DMS153 (cell line): ENCODE data around the gene FOXP1.

ENCODE experiments used
- DNase-seq: peaks from one replicate; lab custom pipeline; 2025; lab: John Stamatoyannopoulos, UW

FOXP1 gene

DNA sequence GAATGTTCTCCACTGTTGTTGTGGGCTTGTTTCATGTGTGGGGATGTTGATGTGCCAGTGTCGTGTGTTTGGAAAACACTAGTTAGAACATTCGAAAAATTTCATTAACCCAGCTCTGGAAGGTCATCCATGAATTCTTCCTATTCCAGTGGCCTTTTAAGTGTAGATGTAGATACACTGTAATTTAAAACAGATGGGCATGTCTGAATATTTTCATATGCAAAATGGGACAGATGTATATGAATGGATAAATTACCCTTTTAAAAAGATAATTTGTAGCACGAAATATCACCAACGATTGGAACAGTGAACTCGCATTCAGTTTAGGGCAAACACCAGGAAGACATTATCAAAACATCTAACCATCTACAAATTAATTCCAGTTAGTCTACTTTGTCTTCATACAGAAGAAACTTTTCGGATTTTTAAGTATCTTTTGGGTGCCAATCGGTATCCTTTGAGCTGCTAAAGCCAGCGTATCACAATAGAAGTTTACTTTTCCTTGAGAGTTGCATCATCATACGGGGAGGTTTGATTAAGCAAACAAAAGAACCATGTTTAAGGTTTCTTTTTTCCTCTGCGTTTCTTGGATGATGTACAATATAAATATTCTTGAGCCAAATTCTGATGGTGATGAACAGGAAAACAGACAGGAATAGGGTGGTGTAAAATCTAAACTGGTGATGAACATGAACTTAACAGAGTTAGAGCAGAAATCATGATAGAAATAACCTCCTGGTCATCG, 528.1 kb downstream of the FOXP1 start:
- no peak for DNase-seq

DNA sequence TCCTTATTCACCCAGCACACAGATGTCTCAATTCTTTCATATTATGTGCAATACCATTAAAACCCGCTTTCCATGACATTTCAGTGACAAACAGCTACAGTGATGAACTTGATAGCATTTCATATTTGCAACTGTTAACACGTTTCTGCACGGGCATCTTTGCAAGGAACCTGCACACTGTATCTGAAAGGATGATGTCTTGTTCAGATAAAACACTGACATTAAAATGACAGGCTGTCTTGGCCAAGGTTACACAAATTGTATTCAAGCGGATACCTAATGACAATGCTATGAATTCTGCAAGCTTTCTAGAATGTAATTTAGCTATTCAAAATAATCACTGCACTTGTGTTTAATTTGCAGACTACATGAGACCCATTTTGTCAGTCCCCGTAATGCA, 529.2 kb downstream of the FOXP1 start:
- DNase-seq, result no peak

DNA sequence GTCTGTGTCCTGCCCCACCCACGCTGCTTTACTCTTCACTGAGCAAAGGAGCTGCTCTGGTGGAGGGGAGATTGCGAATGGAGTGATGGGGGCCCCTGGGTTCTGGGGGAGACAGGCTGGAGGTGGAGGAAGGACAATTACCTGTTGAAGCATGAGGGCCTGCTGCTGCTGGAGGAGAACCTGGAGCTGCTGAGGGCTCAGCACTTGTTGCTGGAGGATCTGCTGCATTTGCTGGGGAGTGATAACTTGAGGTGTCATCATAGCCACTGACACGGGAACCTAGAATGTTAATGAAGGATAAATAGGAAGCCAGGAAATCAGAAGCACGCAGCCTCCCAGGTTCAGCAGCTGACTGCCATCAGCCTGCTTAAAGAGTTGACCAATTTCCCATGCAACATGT, 530.0 kb downstream of the FOXP1 start:
- DNase-seq, result no peak

DNA sequence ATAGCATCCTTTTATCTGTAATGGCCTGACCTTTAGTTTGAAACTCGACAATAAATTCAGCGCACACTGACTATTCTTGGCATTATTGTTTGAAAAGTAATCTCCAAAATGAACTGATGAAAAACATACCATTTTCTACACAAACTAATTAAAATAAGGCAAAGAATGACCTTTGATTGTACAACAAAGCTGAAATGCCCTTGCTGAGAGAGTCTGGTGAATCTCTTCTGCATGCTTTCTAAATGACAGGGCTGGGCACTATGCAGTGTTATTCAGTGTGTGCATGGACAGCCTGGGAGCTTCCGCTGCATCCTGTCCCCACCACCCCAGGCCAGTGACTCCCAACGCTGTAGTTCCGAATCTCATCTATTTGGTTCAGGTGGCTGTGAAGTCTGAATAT, 530.8 kb downstream of the FOXP1 start:
- peak; percentile 11 for DNase-seq

DNA sequence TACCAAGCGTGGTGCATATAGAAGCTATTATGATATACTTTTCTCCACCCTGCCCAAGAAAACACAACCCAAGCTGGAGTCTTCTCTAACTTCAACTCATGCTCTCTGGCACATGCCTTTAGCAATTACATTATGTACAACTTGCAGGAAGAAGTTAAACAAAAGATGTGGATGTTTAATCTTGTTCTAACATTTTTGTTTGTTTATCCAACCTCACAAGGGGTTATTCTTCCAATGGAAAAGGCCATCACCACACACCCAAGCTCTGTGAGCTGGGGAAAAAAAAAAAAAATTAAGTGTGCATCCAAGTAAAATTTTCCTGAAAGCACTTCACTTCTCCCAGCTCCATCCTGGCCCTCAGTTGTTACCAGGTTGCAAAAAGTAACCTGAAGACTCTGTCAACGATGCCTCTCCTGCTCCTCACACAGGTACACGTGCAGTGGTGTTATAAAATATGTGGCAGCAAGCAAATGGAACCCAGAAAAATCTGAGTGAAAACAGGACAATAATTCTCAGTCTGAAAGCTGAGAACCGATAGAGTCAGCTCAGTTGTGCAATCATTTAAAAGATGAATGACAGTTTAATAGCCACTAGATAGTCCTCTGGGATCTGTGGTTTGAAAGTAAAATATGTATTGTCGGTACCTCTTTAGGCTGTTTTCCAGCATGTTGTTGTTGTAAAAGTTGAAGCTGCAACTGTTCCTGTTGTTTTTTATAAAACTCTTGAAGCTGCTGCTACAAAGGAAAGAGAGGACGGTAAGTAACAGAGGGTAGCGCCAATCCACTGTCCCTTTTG, 531.4 kb downstream of the FOXP1 start:
- peak; percentile 24 for DNase-seq

DNA sequence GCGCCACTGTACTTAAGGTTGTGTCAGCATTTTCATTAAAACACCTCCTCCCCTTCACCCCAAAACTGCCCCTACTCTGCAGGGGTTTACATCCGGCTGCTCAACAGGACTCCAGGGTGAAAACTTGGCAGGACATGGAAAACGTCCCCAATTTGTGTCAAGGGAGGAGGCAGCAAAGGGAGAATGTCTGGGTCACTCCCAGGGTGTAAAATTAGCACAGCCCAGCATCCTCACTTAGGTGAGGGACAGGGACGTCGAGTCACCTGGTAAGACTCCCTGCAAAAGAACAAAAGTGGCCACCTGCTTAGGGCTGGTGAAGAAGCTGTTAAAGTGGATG, 532.3 kb downstream of the FOXP1 start:
- no peak for DNase-seq

DNA sequence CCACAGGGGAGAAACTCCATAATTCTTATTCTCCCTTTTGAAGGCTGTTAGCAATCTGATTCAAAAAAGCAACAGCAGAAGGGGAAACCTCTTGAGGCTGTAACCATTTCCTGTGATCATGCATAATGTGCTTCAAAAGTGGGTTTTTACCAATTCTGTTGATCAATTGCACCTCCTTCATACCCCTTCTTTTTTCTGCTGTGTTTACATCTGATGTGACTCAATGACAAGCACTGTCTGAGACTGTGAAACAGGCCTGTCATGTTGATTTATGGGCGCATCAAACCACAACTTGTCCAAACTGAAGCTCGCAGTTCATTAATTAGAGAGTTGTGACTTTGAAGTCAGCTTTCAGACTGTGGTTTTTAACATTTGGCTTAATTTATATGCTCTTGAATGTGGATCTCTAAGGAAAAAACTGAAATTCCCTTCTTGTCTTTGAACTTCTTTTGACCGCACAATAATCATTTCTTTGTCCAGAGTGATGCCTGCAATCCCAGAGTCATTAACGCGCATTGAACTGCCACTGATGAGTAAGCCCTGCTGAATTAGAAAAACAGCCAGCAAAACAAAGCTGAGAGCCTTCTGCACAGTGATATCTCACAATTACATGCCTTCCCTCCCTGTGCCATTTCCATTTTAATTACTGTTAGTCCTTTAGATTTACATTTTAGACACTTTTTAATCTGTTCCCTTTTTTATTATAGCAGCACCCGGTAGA, 532.8 kb downstream of the FOXP1 start:
- peak; percentile 27 for DNase-seq

DNA sequence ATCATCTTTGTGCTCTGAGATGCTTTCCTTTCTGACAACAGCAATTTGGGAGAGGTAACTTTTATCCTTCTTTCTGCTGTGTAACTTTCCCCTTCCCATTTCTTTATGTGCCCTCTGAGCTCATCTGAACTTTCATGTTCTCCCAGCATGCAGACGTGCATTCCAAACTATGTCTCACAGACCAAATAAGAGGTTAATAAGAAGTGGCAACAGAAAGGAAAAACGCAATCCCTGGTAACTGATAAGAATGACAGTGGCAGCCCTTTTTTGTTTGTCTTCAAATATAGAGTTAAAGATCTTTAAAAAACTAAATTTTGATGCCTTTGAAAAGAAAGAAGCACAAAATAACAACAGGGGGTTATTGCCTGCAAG, 533.4 kb downstream of the FOXP1 start:
- no peak for DNase-seq

DNA sequence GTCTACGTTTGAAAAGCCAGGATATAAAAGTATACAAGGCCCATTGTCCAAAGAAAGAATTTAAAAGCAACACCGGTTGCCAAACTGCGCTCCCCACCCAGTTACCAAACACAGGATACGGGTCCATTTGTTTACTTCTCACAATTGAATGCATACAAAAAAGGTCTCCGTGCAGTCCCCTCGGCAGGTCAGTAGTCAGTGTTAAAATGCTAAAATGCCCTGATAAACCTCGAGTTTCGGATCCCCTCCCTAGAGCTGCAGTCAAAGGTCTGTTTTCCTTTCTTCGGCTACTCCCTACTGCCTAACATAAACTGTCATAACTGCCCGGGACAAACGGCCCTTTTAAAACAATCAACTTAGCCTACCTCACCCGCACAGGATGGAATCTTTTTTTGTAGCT, 534.6 kb downstream of the FOXP1 start:
- peak; percentile 36 for DNase-seq

DNA sequence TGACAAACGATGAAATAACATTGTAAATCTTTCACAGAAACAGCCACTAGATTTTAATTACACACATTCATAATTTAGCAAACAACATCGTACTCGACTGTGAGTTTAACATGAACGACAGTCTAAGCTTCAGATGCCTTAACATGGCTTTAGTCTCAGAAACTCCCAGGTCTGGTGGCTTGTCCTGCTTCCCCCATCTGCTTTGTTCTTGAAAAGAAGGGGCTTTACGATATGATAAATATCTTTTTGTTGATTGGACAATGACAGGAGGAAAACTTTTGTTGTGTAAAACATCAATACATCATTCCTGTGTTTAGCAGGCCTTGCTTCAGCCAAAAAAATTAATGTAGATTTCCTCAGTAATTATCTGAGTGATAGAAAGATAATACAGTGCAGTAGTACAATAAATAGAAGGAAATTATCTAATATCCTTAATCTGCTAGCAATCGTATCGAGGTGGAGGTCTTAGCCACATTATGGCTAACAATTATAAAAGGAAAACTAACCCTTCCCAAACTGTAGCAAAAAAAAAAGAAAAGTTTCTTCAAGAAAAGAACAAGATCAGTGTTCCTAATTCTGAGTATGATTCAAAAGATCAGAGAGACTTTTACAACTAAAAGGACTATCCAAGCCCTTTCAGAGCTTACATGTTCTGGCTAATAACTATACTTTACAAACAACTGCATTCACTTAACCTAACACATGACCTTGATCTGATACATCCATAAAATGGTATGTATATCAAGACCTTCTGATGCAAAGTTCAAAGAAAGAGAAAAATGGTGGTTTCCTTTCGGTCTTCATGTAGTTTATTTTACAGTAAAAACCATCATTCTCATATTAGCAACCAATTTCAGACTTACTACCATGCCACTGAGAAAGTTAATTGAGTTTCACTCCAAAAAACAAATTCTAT, 535.7 kb downstream of the FOXP1 start:
- no peak for DNase-seq

DNA sequence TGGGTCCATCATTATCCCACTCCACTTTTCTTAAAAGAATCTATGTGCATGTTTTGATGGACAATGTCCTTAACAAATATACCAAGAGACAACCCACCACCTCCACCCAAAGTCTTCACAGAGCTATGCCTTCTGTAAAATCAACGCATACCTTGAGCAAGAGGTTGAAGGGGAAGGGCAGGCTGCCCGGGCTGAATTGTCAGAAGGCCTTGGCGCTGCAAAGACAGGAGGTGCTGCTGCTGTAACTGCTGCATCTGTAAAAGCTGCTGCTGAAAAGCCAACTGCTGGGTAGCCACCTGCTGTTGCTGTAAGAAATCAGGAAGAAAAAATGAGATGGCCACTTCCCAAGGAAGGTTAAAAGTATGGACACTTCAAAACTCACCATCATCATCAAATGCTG, 536.7 kb downstream of the FOXP1 start:
- no peak for DNase-seq

DNA sequence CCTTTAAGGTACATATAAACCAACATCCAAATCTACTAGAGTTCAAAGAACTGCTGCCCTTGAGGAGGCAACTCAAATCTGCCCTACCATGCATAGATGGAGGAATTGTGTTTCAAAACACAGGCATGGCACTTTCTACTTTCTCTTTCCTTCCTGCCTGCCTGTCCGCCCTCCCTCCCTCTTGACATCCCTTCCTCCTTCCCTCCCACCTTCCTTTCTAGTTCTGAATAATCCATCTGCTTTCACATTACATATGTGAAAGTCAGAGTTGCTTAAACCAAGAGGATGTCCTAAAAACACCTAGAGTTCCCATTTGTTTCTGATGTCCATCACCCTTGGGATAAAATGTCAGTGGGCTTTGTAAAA, 537.6 kb downstream of the FOXP1 start:
- DNase-seq, result no peak

DNA sequence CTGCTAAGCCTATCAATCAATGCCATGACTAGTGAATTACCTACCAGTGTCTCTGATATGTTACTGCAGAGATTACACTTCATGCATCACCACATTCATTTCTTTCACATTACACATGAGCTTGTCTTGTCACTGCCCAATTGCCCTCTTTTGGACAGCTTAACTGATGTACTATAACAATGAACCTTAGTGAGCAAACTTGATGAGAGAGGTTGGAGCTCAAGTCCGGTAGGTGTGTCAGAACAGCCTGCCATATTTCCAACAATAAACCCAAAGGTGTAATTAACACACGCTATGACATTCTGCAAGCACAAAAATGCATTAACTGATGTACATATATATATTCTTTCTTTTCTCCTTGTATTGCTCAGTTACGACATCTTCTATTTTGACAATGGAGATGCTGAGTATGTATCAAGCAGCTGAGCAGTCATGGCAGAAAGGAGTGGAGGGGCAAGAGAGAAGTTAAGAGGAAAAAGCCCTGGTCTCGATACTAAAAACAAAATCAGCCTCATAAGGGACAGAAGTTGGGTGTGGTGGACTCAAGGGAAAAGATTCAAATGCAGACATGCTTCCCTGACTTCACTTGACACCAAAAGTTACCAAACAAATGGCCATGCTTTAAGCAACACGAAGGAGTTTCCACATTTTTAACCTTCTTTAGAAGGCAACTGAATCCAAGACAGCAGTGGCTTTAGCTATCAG, 538.2 kb downstream of the FOXP1 start:
- DNase-seq, result no peak

DNA sequence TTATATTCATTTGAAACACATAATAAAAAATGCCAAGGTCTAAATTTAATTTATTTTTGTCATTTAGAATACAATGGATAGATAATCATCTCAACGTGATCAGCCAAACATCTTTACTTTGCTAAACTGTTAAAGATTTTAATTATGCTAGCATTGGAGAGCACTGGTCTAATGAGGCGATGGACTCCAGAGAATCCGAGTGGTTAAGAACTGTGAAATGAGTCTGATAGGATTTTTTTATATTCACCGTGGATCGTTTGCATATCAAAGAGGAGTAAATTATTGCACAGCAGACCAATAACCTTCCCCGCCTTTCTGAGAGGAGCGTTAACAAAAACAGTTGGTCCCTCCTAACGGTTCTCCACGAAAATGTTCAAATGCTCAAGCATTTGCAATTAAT, 540.8 kb downstream of the FOXP1 start:
- no peak for DNase-seq

DNA sequence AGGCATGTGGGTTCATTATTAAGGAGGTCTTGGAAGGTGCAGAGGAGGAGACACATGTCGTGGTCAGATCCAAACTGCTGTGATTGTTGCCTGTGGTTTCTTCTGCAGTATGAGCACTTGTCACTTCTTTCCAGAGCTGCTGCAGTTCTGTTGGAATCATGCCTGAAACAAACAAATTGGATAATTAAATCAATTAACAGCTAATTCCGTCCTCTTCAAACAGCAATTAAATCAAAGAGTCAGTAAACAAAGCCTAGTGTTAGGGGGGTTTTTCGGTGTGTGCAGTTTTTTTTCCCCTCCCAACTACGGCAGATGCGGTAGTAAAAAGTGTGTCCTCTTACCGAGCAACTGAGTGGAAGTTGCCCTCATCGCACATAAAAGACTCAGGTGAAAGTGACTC, 542.2 kb downstream of the FOXP1 start:
- no peak for DNase-seq

DNA sequence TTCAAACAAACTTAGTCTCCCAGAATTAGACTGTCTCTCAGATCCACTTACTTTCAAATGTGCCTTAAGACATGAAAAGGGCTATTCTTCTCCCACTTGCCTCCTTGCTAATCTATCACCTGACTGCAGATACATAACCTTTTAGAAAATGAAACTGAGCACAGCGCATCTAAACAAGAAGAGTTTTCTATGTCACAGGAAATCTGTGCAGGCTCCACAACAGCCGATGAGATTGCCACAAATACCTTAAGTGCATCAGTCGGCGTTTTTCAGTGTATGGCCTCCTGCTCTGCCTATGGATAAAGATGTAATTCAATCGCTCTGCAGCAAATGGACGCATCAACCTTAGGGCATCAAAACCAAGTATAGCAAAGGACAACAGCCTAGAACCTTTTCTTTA, 544.2 kb downstream of the FOXP1 start:
- DNase-seq, result no peak

DNA sequence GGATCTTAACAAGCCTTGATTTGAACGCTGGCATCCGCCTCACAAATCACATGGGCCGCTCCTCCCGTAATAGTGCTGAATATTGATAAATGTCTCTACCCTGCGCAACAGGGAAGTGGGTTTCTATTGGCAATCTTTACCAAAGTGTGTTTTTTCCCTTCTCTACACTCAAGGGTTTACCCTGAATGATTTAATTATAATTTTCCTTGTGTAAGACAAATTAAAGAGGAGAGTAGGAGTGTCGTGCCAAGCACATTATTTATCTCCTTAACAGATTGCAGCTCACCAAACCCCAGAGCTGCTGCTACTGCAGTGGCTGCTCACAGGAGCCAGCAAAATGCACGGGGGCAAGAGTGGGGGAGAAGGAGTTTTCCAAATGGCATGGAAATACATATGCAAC, 545.8 kb downstream of the FOXP1 start:
- DNase-seq, result no peak

DNA sequence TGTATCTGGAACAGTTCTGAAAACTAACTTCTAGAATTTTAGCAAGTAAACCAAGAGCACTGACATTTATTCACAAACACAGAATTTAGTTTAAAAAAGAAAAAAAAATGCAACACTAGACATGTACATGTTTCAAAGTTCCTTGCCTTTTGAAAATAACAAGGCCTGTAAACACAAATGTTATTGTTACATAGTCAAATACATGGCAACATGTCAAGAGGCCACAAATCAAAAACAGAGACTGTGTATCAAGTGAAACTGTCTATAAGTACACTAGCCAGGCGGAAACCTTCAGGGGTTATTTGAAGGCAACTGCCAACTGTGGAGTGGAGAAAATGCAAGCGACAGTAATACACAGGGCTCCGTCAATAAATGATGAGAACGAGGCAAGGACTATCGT, 547.6 kb downstream of the FOXP1 start:
- DNase-seq, result no peak

DNA sequence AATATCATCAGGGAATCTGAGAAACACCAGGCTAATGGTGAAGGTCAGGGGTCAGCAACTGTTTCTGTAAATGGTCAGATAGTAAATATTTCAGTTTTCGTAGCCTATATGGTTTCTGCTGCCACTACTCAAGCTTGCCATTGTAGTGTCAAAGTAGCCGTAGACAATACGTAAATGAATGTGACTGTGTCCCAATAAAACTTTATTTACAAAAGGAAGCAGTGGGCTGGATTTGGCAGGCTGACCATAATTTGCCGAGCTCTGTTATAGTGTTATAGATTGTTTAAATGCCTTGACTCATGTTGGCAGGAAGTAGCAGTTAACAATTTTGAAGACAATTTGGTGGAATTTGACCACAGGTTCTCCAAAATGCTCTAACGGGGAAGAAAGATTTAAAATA, 548.2 kb downstream of the FOXP1 start:
- DNase-seq, result no peak

DNA sequence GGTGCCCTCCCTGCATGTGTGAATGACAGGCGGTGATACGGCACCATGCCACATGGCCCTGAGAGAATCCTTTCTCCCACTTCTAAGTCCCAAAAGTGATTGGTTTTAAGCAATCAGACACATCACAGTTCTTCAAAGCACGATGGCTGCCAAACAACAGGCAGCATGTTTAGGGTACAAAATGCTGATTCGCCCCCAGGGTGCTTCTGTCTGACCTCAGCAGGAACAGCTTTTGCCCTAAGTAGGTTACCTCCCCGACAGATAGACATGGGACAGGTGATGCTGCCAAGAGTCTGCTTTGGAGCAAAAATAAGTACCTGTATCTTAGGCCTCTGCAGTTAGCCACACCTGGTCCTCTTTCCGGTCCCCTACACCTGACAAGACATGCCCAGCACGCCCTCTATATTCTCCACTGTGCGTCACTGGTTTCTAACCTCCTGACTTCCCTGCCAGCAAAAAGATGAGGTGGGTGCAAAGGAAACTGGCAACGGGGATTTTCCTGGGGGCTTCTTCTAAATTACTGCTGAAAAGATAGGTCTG, 549.8 kb downstream of the FOXP1 start:
- DNase-seq, result no peak

DNA sequence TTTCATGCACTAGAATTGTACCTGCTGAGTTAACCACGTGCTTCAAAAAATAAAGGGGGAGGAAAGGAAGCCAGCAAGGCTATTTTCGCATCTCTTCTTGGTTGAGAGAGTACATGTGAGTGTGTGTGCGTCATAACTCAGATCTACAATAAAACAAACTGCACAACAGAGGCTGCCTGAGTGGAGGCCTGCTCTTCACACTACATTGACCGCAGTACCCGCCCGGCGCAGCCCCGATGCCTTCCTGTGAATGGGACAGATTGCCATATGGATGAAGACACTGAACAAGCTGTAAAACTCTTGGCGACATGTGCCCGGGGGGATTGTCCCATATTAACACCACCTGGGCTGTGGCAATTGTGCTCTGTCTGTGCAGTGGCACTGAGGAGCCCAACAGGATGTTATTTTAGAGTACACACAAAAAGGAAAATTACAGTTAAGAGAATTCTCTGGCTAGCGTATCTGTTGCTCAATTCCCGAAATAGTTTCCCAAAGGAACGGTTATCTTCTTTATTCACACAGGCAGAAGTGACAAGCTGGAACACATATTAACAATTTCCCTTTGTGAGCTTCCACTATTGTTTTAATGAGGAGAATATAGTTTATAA, 551.5 kb downstream of the FOXP1 start:
- peak; percentile 27 for DNase-seq
